HL-60 (cell line): ENCODE results near the gene RNF133.

ENCODE experiments used
- CTCF ChIP-seq: IDR thresholded peaks from one replicate; pipeline ENCODE4 v1.5.1; 2011; ENCODE audit warnings: low read length, control low read depth, inconsistent platforms; ENCODE audit not compliant: insufficient read depth
- GABPA ChIP-seq: IDR thresholded peaks from 2 replicates; pipeline ENCODE4 v1.6.1; 2012; ENCODE audit warnings: low read depth
- POLR2AphosphoS5 ChIP-seq: IDR thresholded peaks from 2 replicates; pipeline ENCODE4 v1.6.1; 2012; ENCODE audit warnings: low read depth
- REST ChIP-seq: IDR thresholded peaks from 2 replicates; pipeline ENCODE4 v1.6.1; 2012; ENCODE audit warnings: low read depth; ENCODE audit not compliant: insufficient replicate concordance
- SPI1 ChIP-seq: IDR thresholded peaks from 2 replicates; pipeline ENCODE4 v1.6.1; 2012; ENCODE audit warnings: low read depth, mild to moderate bottlenecking, borderline replicate concordance

GRCh38 chr7:122682815-122683550 lies 15.9 kb downstream of the RNF133 start:
- TF ChIP-seq CTCF: no peak
- TF ChIP-seq POLR2AphosphoS5: no peak
- no peak for TF ChIP-seq REST
- no peak for TF ChIP-seq GABPA
- no peak for TF ChIP-seq SPI1
